Panc1 (cell line): ENCODE results near the gene CA12. TPM values are rescaled to one million over a fixed set of nuclear protein-coding genes. Genes with fewer than 3 reads are reported as not detected.

Experiments used
- ATAC-seq: fragments of 200-7000 bp; cut with Tn5 transposase; 2 replicates; pipeline ENCODE4 v1.9.1; 2020; ENCODE audit warnings: mild to moderate bottlenecking, moderate library complexity
- BruUV-seq: library from RNA; stranded (reverse); fragments of 400-500 nt; replicated peaks from 2 replicates; lab custom pipeline; 2021; lab: Mats Ljungman, UMichigan
- CTCF ChIA-PET: fragments of 300-600 bp; sonication (Branson Sonifier 250); formaldehyde crosslinking; loops from one replicate; lab custom pipeline; 2022; ENCODE audit warnings: antibody characterized with exemption; lab: Charles Lee
- POLR2A ChIA-PET: fragments of 300-600 bp; sonication (Branson Sonifier 250); formaldehyde crosslinking; loops from one replicate; lab custom pipeline; 2022; ENCODE audit warnings: antibody characterized with exemption; lab: Charles Lee
- DNase-seq: peaks from one replicate; pipeline ENCODE4 v3.0.0-alpha.2; 2010; ENCODE audit warnings: low read depth, low spot score
- H3K27ac ChIP-seq: 2 replicates; pipeline ENCODE4 v1.5.1; 2011; ENCODE audit warnings: mild to moderate bottlenecking, low read length, inconsistent platforms
- H3K27me3 ChIP-seq: fragments of 200-500 bp; sonication (Bioruptor generic); 2 replicates; pipeline ENCODE4 v1.6.0; 2014; ENCODE audit warnings: low read length, inconsistent platforms; ENCODE audit not compliant: control insufficient read depth, insufficient read depth
- H3K36me3 ChIP-seq: fragments of 200-500 bp; sonication (Bioruptor generic); 2 replicates; pipeline ENCODE4 v1.5.1; 2014; ENCODE audit warnings: inconsistent platforms, mild to moderate bottlenecking, low read length, moderate library complexity; ENCODE audit not compliant: control insufficient read depth, insufficient read depth
- H3K4me1 ChIP-seq: 2 replicates; pipeline ENCODE4 v1.5.1; 2011; ENCODE audit warnings: inconsistent platforms, mild to moderate bottlenecking, low read length, moderate library complexity; ENCODE audit not compliant: control insufficient read depth, insufficient read depth
- H3K4me3 ChIP-seq, 2 experiments: 2 replicates each; pipeline ENCODE4 v1.5.1; 2011 to 2012; ENCODE audit warnings: low read depth in 2 of 2, low read length in 2 of 2, mild to moderate bottlenecking in 2 of 2, inconsistent platforms in 1 of 2, moderate library complexity in 1 of 2
- H3K9me3 ChIP-seq: fragments of 200-500 bp; sonication (Bioruptor generic); 2 replicates; pipeline ENCODE4 v1.5.1; 2014; ENCODE audit warnings: low read depth, mild to moderate bottlenecking, inconsistent platforms, low read length, moderate library complexity; ENCODE audit not compliant: control insufficient read depth, insufficient read depth
- POLR2AphosphoS5 ChIP-seq: IDR thresholded peaks from 2 replicates; pipeline ENCODE4 v1.6.1; 2012; ENCODE audit warnings: mild to moderate bottlenecking, low read depth, low read length, moderate library complexity
- SIN3A ChIP-seq: IDR thresholded peaks from 2 replicates; pipeline ENCODE4 v1.6.1; 2012; ENCODE audit warnings: low read depth, mild to moderate bottlenecking, low read length, moderate library complexity, borderline replicate concordance; ENCODE audit not compliant: insufficient read depth
- TCF7L2 ChIP-seq: IDR thresholded peaks from 2 replicates; pipeline ENCODE4 v1.6.1; 2011; ENCODE audit warnings: mild to moderate bottlenecking, low read depth, low read length, inconsistent platforms
- in situ Hi-C: cut with HindIII; loops from 2 replicates; pipeline ENCODE4 v1.10.0; 2016; ENCODE audit warnings: low sequenced_read_pairs, low pct_unique_long_range_greater_than_20kb
- intact Hi-C: fragments of 100-400 bp; cut with micrococcal nuclease; formaldehyde crosslinking; loops from one replicate; pipeline ENCODE4 v1.10.0; 2022; ENCODE audit not compliant: unreplicated experiment
- total RNA-seq: library from RNA; stranded (reverse); gene quantifications from one replicate; pipeline ENCODE4 v1.2.1, GENCODE V29; 2021; ENCODE audit not compliant: unreplicated experiment
- TF ChIP-seq, protein P1 (sequence below), 2 experiments: IDR thresholded peaks; 2 replicates each; pipeline ENCODE4 v1.6.1; 2011 to 2012; ENCODE audit warnings: low read depth in 2 of 2, control low read depth in 1 of 2, low read length in 1 of 2, mild to moderate bottlenecking in 1 of 2, moderate library complexity in 1 of 2; ENCODE audit not compliant: insufficient read depth in 1 of 2
- TF ChIP-seq, protein P2 (sequence below): fragments of 450-650 bp; IDR thresholded peaks from 2 replicates; pipeline ENCODE4 v1.5.1; 2017; ENCODE audit warnings: mild to moderate bottlenecking

CA12 gene
- total RNA-seq, 1 experiment from 2014 or later: 0.74 TPM

DNA sequence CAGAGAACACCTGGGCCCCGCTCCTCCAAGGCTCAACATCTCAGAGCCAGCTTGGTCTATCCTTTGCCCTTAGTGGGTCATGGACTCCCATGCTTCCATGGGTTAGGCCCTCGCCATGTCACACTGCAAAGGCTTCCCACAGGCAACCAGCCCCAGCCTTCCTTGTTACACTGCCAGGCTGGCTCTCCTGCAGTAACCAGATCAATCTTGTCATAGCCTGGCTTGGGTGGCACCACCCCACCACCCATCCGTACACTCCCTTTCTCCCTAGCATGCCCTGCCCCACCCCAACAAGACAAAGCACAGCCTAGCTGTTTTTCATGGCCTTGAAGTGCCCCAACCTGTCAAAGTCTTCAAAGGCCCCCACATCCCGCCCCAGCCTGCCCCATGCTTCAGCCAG lies 30.5 kb downstream of the CA12 start:
- H3K27me3 ChIP-seq: no peaks in the 10 kb centered on the region
- TF ChIP-seq, protein P1, sequence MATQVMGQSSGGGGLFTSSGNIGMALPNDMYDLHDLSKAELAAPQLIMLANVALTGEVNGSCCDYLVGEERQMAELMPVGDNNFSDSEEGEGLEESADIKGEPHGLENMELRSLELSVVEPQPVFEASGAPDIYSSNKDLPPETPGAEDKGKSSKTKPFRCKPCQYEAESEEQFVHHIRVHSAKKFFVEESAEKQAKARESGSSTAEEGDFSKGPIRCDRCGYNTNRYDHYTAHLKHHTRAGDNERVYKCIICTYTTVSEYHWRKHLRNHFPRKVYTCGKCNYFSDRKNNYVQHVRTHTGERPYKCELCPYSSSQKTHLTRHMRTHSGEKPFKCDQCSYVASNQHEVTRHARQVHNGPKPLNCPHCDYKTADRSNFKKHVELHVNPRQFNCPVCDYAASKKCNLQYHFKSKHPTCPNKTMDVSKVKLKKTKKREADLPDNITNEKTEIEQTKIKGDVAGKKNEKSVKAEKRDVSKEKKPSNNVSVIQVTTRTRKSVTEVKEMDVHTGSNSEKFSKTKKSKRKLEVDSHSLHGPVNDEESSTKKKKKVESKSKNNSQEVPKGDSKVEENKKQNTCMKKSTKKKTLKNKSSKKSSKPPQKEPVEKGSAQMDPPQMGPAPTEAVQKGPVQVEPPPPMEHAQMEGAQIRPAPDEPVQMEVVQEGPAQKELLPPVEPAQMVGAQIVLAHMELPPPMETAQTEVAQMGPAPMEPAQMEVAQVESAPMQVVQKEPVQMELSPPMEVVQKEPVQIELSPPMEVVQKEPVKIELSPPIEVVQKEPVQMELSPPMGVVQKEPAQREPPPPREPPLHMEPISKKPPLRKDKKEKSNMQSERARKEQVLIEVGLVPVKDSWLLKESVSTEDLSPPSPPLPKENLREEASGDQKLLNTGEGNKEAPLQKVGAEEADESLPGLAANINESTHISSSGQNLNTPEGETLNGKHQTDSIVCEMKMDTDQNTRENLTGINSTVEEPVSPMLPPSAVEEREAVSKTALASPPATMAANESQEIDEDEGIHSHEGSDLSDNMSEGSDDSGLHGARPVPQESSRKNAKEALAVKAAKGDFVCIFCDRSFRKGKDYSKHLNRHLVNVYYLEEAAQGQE (IDR thresholded peaks at IDR 0.05; ENCODE audit: insufficient read depth in 1 of 2, low read depth in 2 of 2, low read length in 1 of 2): no peak
- no peak for TF ChIP-seq POLR2AphosphoS5
- no peak overlapping the region for H3K27ac ChIP-seq
- no peaks in the 10 kb centered on the region for H3K36me3 ChIP-seq
- no TSS peak for BruUV-seq
- intact Hi-C loops (no loop called here), in situ Hi-C loops (no loop called here)
- no peak overlapping the region for H3K4me3 ChIP-seq
- no peaks in the 10 kb centered on the region for H3K4me1 ChIP-seq
- CTCF ChIA-PET: no interaction called here
- H3K9me3 ChIP-seq: no peaks in the 10 kb centered on the region
- DNase-seq (no peak), ATAC-seq (no peak)
- POLR2A ChIA-PET: interaction anchor here (0.6 to 0.7 kb wide), 2 partner anchors 15 to 70 kb away, joined by 4 to 7 read pairs; no protein-coding TSS in a partner anchor

DNA sequence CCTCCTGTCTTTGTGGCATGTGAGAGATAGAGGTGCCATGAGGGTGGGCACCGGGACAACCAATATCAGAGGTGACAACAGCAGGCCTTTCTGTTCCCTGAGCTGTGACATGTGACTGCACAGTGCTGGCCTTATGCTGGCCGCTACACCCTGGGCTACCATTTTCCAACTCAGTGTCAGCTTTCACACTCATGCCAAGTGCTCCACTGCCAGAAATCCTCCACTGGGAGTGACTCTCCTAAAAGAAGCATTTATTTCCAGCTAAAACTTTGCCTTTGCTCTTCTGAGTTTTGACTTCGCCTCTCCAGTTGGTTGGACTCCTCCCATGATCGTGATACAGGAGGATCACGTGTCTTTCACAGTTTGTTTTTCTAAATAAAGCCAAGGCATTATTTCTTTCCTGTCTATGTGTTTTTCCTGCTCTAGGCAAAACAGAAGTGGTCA lies 31.4 kb downstream of the CA12 start:
- CTCF ChIA-PET: interaction anchor here (0.7 kb wide), 1 partner anchor 54 kb away, joined by 3 read pairs; no protein-coding TSS in a partner anchor
- Histone ChIP-seq H3K4me1 (no peaks in the 10 kb centered on the region), H3K27ac (no peak overlapping the region), H3K4me3 (no peak overlapping the region), H3K9me3 (no peaks in the 10 kb centered on the region), H3K36me3 (no peaks in the 10 kb centered on the region), H3K27me3 (no peaks in the 10 kb centered on the region)
- no TSS peak for BruUV-seq
- ATAC-seq: no peak
- in situ Hi-C loops: no loop called here
- no peak for TF ChIP-seq POLR2AphosphoS5
- TF ChIP-seq, protein P2, sequence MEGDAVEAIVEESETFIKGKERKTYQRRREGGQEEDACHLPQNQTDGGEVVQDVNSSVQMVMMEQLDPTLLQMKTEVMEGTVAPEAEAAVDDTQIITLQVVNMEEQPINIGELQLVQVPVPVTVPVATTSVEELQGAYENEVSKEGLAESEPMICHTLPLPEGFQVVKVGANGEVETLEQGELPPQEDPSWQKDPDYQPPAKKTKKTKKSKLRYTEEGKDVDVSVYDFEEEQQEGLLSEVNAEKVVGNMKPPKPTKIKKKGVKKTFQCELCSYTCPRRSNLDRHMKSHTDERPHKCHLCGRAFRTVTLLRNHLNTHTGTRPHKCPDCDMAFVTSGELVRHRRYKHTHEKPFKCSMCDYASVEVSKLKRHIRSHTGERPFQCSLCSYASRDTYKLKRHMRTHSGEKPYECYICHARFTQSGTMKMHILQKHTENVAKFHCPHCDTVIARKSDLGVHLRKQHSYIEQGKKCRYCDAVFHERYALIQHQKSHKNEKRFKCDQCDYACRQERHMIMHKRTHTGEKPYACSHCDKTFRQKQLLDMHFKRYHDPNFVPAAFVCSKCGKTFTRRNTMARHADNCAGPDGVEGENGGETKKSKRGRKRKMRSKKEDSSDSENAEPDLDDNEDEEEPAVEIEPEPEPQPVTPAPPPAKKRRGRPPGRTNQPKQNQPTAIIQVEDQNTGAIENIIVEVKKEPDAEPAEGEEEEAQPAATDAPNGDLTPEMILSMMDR: no peak
- TF ChIP-seq, protein P1 (IDR thresholded peaks at IDR 0.05; ENCODE audit: insufficient read depth in 1 of 2, low read depth in 2 of 2, low read length in 1 of 2): no peak
- TF ChIP-seq SIN3A: no peak
- no peak for TF ChIP-seq TCF7L2
- DNase-seq: no peak
- intact Hi-C loops: no loop called here
- POLR2A ChIA-PET: no interaction called here
